ENCODE measurements around the gene CAPS. TPM values are rescaled to one million over a fixed set of nuclear protein-coding genes. Genes with fewer than 3 reads are reported as not detected.

The CAPS gene
- total RNA-seq, 1 experiment from 2014 or later = 5.3 TPM

DNA sequence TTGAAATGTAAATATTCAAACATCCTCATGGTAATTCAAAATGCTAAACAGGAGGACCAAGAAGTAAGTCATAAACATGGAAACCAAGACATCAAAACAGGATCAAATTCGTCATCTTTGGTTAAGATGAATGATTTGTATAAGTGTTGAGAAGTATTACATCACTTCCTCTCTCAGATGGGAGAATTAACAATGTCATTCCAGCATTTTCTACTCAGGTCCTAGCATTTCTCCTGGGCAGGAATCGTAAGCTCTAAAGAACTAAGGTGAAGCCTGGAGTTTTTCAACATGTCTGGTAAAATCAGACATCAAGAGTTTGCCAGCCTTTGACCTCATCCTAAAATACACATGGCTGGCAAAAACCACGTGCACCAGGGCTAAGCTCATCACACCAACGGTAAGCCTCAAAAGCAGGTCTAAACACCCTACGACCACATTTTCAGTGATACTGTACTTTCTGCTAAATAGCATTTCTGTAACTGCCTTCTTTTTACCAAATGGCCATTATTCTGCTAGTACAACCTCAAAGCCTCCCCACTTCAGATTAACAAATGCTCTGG lies 39.1 kb downstream of the CAPS start:
- CTCF ChIA-PET = interaction anchor here (0.6 to 9.0 kb wide), 6 partner anchors 15 to 263 kb away, joined by 3 to 95 read pairs (median 16); partner anchors contain the start of gene RPL36
- Mint-ChIP-seq H3K27ac (peak overlapping the region; percentile 85), H3K9me3 (no peaks in the 10 kb centered on the region), H3K36me3 (no peaks in the 10 kb centered on the region), H3K4me1 (peaks cover 96% of the 10 kb centered on the region), H3K27me3 (ENCODE audit: low read depth) (no peaks in the 10 kb centered on the region; the same call in 1 of the 2 replicates), H3K4me3 (peak overlapping the region; percentile 22)
- DNase-seq (ENCODE audit: low spot score) (no peak), ATAC-seq (no peak)
- TF ChIP-seq FOXP1 (CRISPR knock-in tag; IDR thresholded peaks at IDR 0.05; ENCODE audit: borderline replicate concordance) (no peak), ZNF671 (CRISPR knock-in tag; IDR thresholded peaks at IDR 0.05) (no peak), NFE2L1 (CRISPR knock-in tag; IDR thresholded peaks at IDR 0.05) (no peak), CREB1 (CRISPR knock-in tag; IDR thresholded peaks at IDR 0.05) (no peak), SOX15 (CRISPR knock-in tag; IDR thresholded peaks at IDR 0.05) (no peak), NFATC4 (CRISPR knock-in tag; IDR thresholded peaks at IDR 0.05) (no peak), ZBTB21 (CRISPR knock-in tag; IDR thresholded peaks at IDR 0.05; ENCODE audit: borderline replicate concordance) (no peak), FOXJ3 (CRISPR knock-in tag; IDR thresholded peaks at IDR 0.05; ENCODE audit: borderline replicate concordance) (no peak), ELF4 (CRISPR knock-in tag; IDR thresholded peaks at IDR 0.05; ENCODE audit: low read depth) (no peak), HMGA2 (CRISPR knock-in tag; IDR thresholded peaks at IDR 0.05) (no peak)
- TF ChIP-seq, protein P1, sequence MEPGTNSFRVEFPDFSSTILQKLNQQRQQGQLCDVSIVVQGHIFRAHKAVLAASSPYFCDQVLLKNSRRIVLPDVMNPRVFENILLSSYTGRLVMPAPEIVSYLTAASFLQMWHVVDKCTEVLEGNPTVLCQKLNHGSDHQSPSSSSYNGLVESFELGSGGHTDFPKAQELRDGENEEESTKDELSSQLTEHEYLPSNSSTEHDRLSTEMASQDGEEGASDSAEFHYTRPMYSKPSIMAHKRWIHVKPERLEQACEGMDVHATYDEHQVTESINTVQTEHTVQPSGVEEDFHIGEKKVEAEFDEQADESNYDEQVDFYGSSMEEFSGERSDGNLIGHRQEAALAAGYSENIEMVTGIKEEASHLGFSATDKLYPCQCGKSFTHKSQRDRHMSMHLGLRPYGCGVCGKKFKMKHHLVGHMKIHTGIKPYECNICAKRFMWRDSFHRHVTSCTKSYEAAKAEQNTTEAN (CRISPR knock-in tag; IDR thresholded peaks at IDR 0.05) = no peak
- TF ChIP-seq, protein P2, sequence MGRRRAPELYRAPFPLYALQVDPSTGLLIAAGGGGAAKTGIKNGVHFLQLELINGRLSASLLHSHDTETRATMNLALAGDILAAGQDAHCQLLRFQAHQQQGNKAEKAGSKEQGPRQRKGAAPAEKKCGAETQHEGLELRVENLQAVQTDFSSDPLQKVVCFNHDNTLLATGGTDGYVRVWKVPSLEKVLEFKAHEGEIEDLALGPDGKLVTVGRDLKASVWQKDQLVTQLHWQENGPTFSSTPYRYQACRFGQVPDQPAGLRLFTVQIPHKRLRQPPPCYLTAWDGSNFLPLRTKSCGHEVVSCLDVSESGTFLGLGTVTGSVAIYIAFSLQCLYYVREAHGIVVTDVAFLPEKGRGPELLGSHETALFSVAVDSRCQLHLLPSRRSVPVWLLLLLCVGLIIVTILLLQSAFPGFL (CRISPR knock-in tag; IDR thresholded peaks at IDR 0.05; ENCODE audit: borderline replicate concordance) = no peak
- TF ChIP-seq, protein P3, sequence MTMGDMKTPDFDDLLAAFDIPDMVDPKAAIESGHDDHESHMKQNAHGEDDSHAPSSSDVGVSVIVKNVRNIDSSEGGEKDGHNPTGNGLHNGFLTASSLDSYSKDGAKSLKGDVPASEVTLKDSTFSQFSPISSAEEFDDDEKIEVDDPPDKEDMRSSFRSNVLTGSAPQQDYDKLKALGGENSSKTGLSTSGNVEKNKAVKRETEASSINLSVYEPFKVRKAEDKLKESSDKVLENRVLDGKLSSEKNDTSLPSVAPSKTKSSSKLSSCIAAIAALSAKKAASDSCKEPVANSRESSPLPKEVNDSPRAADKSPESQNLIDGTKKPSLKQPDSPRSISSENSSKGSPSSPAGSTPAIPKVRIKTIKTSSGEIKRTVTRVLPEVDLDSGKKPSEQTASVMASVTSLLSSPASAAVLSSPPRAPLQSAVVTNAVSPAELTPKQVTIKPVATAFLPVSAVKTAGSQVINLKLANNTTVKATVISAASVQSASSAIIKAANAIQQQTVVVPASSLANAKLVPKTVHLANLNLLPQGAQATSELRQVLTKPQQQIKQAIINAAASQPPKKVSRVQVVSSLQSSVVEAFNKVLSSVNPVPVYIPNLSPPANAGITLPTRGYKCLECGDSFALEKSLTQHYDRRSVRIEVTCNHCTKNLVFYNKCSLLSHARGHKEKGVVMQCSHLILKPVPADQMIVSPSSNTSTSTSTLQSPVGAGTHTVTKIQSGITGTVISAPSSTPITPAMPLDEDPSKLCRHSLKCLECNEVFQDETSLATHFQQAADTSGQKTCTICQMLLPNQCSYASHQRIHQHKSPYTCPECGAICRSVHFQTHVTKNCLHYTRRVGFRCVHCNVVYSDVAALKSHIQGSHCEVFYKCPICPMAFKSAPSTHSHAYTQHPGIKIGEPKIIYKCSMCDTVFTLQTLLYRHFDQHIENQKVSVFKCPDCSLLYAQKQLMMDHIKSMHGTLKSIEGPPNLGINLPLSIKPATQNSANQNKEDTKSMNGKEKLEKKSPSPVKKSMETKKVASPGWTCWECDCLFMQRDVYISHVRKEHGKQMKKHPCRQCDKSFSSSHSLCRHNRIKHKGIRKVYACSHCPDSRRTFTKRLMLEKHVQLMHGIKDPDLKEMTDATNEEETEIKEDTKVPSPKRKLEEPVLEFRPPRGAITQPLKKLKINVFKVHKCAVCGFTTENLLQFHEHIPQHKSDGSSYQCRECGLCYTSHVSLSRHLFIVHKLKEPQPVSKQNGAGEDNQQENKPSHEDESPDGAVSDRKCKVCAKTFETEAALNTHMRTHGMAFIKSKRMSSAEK (CRISPR knock-in tag; IDR thresholded peaks at IDR 0.05; ENCODE audit: borderline replicate concordance) = no peak
- TF ChIP-seq, protein P4, sequence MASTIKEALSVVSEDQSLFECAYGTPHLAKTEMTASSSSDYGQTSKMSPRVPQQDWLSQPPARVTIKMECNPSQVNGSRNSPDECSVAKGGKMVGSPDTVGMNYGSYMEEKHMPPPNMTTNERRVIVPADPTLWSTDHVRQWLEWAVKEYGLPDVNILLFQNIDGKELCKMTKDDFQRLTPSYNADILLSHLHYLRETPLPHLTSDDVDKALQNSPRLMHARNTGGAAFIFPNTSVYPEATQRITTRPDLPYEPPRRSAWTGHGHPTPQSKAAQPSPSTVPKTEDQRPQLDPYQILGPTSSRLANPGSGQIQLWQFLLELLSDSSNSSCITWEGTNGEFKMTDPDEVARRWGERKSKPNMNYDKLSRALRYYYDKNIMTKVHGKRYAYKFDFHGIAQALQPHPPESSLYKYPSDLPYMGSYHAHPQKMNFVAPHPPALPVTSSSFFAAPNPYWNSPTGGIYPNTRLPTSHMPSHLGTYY (CRISPR knock-in tag; IDR thresholded peaks at IDR 0.05) = no peak
- TF ChIP-seq, protein P5, sequence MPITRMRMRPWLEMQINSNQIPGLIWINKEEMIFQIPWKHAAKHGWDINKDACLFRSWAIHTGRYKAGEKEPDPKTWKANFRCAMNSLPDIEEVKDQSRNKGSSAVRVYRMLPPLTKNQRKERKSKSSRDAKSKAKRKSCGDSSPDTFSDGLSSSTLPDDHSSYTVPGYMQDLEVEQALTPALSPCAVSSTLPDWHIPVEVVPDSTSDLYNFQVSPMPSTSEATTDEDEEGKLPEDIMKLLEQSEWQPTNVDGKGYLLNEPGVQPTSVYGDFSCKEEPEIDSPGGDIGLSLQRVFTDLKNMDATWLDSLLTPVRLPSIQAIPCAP (CRISPR knock-in tag; IDR thresholded peaks at IDR 0.05) = no peak
- TF ChIP-seq, protein P6, sequence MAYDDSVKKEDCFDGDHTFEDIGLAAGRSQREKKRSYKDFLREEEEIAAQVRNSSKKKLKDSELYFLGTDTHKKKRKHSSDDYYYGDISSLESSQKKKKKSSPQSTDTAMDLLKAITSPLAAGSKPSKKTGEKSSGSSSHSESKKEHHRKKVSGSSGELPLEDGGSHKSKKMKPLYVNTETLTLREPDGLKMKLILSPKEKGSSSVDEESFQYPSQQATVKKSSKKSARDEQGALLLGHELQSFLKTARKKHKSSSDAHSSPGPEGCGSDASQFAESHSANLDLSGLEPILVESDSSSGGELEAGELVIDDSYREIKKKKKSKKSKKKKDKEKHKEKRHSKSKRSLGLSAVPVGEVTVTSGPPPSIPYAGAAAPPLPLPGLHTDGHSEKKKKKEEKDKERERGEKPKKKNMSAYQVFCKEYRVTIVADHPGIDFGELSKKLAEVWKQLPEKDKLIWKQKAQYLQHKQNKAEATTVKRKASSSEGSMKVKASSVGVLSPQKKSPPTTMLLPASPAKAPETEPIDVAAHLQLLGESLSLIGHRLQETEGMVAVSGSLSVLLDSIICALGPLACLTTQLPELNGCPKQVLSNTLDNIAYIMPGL (CRISPR knock-in tag; IDR thresholded peaks at IDR 0.05) = no peak
- TF ChIP-seq, protein P7, sequence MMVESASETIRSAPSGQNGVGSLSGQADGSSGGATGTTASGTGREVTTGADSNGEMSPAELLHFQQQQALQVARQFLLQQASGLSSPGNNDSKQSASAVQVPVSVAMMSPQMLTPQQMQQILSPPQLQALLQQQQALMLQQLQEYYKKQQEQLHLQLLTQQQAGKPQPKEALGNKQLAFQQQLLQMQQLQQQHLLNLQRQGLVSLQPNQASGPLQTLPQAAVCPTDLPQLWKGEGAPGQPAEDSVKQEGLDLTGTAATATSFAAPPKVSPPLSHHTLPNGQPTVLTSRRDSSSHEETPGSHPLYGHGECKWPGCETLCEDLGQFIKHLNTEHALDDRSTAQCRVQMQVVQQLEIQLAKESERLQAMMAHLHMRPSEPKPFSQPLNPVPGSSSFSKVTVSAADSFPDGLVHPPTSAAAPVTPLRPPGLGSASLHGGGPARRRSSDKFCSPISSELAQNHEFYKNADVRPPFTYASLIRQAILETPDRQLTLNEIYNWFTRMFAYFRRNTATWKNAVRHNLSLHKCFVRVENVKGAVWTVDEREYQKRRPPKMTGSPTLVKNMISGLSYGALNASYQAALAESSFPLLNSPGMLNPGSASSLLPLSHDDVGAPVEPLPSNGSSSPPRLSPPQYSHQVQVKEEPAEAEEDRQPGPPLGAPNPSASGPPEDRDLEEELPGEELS (CRISPR knock-in tag; IDR thresholded peaks at IDR 0.05) = no peak
- TF ChIP-seq, protein P8, sequence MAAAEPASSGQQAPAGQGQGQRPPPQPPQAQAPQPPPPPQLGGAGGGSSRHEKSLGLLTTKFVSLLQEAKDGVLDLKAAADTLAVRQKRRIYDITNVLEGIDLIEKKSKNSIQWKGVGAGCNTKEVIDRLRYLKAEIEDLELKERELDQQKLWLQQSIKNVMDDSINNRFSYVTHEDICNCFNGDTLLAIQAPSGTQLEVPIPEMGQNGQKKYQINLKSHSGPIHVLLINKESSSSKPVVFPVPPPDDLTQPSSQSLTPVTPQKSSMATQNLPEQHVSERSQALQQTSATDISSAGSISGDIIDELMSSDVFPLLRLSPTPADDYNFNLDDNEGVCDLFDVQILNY (CRISPR knock-in tag; IDR thresholded peaks at IDR 0.05) = no peak
- TF ChIP-seq, protein P9, sequence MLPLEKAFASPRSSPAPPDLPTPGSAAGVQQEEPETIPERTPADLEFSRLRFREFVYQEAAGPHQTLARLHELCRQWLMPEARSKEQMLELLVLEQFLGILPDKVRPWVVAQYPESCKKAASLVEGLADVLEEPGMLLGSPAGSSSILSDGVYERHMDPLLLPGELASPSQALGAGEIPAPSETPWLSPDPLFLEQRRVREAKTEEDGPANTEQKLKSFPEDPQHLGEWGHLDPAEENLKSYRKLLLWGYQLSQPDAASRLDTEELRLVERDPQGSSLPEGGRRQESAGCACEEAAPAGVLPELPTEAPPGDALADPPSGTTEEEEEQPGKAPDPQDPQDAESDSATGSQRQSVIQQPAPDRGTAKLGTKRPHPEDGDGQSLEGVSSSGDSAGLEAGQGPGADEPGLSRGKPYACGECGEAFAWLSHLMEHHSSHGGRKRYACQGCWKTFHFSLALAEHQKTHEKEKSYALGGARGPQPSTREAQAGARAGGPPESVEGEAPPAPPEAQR (CRISPR knock-in tag; IDR thresholded peaks at IDR 0.05) = no peak
- POLR2A ChIA-PET = no interaction called here
